NCI-H1048 (cell line): ENCODE measurements around the gene RNF224.

ENCODE experiments used
- DNase-seq: peaks from one replicate; lab custom pipeline; 2025; lab: John Stamatoyannopoulos, UW

The RNF224 gene

DNA sequence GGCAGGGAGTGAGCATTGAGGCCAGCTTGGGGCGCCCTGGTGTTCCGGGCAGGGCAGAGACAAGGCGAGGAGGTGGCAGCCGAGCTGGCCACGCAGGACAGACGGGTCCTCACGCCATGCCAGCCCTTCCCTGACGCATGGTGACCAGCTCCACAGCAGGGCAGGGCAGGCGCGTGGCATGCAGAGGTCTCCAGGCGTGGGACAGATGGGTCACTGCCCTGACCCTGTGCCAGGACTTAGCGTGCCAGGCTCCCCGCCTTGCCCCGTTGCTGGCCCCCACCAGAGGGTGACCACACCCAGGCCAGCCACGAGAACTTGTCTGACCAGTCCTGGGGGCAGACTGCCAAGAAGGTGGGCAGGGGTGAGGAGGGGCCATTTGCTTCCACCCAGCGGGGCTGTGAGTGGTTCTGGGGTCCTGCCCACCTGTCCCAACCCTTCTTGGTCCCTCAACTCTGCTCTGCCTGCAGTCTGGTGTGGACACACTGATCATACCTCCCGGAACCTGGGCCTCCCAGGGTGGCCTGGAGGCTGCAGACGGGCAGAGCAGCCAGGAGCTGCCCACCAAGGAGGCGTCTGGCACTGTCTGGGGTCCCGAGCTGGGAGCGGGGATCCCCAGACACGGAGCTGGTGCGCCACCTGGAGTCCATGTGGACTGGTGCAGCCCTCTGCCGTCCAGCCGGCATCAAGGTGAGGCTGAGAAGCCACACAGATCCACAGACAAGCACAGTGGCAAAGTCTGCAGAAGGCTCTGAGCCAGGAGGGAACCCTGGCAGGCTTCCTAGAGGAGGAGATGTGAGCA lies at the start of gene RNF224:
Gene RNF224 (plus strand): TSS at position 449 of the 799 bp plus-strand sequence. CDS start 834 bp downstream, outside the sequence.
- no peak for DNase-seq

DNA sequence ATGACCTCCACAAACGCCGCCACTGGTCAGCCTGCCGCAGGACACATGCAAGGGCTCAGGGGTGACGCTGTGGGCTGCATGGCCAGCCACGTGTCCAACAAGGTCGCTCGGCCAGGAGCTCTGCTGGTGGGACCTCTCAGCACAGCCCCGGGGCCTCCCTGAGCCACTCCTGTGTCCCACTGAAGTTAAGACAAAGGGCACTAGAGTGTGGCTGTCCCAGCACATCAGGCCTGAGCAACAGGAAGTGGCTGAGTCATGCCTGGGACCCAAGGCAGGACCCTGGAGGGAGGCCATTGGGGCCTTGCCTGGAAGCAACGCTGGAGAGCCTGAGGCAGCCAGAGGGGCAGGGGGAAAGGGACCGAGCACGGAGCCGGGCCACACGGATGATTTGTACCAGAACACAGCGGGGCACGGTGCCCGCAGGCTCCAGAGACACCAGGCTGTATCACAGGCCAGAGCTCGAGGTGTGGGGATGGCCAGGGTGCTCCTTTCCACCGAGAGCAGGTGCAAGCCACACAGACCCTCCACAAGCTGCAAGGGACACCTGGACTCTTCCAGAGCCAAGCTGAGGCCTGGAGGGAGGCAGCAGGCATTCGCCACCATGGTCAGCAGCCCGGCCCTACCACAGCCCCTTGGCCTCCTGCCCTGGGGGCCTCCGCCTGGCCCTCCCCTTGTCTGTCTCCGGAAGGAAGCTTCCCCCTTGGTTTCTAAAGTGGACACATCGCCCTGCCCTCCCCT lies 48.9 kb upstream of the RNF224 start:
- DNase-seq, result no peak

DNA sequence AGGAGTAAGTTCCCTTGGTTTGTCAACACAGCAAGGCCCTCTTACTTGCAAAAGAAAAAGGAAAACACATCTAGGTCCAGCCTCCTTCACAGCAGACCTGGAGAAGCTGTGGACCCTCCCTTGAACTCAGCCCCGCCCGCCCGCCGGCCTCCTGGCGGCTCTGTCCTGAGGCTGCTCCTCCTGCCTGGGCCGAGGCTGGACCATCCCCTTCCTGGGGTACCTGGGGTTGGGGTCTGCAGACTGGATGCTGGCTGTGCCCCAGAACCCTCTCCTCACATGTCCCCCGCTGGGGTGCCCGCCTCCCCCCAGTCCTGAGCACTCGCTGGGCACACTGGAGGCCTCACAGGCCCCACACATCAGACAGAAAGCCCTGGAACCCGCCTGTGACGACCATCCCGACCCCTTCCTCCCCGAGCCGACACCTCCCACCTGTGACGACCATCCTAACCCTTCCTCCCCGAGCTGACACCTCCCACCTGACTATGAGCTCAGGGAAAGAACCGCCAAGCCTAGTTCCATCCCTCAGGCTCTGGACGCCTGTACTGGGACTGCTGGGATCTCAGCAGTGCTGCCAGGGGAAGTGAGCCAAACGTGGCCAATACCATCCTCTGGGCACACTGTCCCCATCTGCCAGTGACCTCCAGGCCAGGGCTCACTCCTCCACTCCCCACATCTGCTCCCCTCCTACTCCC lies 48.2 kb upstream of the RNF224 start:
- DNase-seq, result no peak

DNA sequence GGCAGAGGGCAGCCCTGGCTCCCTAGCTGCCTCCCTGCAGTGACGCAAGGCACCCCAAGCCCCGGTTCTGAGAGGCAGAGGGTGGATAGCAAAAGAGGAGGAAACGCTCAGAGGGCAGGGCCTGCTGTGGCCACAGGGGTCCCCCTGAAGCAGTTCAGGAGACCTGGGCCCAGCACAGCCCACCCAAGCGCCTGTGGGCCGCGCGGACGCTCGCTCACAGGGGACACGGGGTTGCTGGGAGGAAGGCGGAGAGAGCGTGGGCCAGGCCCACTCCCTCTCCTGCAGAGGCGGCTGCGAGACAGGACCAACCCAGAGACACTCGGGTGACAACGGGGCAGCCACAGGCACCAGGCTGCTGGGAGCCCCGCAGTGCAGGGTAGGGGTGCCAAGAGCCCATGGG lies 47.5 kb upstream of the RNF224 start:
- no peak for DNase-seq

DNA sequence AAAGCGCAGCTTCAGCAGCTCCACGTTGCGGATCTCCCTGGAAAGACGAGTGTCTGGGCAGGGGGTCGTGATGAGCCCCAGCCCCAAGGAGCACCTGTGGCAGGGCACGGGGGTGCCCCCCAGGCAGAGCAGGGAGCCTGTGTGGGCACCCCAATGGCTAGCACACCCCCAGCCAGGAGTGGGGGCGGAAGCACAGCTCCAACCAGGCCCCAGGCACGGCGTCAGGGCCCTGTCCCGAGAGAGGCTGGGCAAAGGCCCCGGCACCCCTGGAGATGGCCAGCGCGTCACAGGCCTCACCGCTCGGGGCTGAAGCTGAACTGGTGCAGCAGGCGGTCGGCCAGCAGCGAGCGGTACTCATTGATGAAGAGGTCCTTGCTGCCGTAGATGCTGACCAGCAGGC lies 46.8 kb upstream of the RNF224 start:
- no peak for DNase-seq

DNA sequence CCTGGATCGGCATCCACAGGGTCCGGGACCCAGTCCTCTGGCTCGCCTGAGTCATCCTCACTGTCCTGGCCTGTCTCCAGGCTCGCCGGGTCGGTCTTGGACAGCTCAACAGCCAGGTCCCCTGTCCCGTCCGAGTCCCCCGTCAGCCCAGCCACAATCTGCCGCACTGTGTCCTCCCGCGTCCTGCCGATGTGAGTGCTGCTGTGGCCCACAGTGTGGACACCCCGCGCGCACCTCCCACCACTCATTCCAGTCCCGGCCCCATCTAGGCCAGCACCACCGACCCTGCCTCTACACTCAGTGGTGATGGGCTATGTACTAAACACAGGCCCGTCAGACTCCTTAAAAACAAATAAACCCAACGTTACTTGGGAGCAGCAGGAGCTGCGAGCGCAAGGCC lies 45.6 kb upstream of the RNF224 start:
- no peak for DNase-seq

DNA sequence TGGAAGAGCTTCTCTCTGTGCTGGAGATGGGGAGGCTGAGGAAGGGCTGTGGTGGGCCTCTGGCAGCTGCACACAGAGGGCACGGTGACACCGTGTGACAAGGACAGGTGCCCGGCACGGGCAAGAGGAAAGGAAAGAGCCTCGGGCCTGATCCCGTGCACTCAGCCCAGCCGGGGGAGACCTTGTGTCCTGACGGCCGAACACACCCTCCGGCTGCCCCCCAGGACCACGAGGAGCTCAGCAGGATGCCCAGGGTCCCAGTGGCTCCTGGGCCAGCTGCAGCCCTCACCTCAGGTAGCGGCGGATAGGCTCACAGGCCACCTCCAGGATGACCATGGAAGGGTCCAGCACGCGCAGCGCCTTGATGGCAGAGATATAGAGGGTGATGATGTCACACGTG lies 44.5 kb upstream of the RNF224 start:
- DNase-seq, result no peak

DNA sequence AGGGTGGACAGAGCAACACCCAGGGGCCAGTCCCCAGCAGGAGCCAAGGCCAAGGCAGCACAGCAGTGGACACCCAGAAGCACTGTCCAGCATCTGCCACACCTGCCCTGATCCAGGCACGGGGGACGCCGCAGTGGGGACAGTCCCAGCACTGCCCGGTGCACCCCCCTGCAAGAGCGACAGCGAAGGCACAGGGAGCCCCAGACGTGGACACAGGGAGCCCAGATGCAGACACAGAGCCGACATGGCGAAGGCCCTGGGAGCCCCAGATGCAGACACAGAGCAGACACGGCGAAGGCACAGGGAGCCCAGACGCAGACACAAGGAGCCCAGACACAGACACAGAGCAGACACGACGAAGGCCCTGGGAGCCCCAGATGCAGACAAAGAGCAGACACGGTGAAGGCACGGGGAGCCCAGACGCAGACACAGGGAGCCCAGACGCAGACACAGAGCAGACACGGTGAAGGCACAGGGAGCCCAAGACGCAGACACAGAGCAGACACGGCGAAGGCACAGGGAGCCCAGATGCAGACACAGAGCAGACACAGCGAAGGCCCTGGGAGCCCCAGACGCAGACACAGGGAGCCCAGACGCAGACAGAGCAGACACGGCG lies 43.2 kb upstream of the RNF224 start:
- no peak for DNase-seq

DNA sequence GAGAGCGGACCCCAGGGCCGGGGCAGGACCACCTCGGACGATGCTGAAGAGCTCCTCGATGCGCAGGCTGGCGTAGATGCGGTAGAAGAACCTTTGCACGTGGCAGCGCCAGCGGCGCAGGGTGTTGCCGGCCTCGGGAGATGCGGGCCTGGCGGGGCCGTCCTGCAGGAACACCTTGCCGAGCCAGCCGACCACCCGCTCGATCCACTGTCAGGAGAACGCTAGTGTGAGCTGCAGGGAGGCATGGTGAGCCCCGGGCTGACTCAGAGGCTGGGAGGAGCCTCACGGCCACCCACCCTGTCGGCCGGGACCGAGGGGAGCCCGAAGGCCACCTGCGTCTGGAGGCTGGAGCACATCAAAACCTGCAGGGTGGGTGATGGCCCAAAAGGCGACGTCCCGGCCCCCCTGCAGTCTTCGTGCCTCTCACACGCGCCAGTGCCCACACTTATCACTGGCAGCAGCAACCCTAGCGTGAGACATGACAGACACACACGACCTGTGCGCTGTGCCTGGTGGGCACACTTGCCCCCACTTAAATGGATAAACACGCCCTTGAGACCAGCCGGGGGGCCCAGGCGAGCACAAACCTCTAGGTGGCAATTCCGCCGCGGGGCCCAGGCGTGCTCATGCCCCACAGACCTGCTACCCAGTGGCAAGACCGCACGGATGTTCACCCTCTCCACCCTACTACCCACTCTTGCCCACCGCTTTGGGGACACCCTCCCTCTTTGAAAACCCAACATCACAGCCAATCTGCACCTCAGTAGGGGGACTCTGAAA lies 42.2 kb upstream of the RNF224 start:
- DNase-seq, result no peak

DNA sequence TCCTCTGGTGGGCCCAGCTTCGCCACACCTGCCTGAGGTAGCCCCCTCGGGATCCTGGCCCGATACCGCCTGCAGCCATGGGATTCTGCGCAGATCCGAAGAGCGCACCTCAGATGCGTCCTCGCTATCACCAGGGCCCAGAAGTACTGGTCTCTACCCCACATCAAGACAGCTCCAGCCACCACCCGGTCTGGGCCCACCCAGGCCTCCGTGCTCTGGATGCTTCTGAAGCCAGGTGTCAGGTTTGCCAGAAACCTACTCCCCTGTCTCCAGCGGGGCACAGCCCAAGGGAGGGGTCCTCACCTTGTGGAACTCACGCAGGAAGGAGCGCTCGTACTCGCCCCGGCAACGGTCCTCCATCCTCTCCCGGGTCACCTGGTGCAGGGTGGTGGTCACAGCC lies 41.4 kb upstream of the RNF224 start:
- no peak for DNase-seq

DNA sequence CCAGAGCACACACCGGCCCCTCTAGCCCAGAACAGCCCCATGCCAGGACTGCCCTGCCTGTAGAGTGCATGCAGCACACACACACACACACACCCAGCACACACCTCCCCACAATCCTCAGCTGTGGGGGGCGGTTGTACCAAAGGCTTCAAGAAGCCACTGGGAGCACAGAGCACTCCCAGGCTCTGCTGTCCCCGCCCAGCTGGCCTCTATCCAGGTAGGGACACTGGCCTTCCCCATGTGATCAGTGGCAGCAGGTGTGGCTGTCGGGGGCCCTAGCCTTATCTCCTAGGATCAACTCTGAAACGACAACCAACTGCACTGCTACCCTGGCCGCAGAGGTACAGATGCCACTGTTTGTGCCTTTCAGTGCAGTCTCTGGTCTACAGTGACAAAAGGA lies 40.9 kb upstream of the RNF224 start:
- DNase-seq, result no peak

DNA sequence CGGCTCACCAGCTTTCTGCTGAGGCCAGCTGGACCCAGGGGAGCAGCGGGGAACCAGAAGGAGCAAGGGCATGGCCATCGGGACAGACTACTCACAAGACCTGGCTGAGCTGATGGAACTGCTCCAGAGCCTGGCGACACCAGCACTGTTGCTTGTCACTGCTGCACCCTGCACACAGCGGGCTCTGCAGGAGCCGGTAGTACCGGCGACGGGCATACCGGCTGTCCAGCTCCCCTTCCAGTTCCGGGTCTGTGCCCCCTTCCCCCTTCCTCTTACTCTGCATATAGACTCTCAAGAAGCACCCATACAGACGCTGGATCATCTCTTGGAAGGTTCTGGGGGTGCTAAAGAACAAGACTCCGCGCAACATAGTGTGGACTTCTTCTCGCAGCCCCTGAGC lies 39.9 kb upstream of the RNF224 start:
- no peak for DNase-seq

DNA sequence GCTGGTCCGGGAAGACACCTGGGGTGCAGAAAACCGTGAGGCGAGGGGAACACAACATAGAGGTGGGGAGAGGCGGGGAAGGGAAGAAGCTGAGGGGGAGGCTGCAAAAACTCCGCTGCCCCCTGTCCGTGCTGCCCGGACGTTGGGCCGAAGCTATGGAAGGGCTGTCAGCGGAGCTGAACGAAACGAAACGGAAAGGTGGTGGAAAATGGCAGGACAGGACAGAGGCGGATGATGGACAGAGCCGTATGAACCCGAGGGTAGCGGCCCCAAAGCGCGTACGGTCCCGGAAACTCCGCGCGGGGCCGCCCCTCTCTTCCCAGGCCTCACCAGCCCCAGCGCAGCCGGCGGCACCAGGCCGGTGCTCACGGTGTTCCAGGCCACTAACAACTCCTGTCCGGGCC lies 39.2 kb upstream of the RNF224 start:
- DNase-seq, result no peak

DNA sequence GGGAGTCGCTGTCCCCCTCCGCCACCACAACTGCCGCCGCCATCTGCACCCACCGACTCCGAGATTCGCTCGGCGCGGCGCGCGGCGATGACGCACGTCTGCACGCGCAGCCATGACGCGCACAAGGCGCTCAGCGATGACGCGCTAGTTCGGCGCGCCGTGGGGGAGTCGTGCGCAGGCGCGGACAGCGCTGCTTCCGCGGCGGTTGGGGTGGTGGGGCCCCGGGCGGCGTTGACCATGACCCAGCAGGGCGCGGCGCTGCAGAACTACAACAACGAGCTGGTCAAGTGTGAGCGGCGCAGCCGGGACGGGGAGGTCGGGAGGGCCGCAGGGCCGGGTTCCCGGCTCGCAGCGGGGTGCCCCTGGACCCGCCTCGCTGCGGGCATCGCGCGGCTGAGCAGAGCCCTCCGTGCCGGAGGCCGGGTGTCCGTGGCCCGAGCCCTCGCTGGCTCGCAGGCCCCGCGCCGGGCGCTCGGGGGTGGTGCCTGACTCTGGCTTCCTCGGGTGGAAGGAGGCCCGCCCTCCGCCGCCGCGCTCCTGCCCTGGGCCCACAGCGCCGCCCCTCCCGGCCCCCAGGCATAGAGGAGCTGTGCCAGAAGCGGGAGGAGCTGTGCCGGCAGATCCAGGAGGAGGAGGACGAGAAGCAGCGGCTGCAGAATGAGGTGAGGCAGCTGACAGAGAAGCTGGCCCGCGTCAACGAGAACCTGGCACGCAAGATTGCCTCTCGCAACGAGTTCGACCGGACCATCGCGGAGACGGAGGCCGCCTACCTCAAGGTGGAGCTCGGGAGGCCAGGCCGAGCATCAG lies 38.6 kb upstream of the RNF224 start, which contains the start of the genes ANAPC2 and SSNA1:
Gene ANAPC2 (minus strand): TSS at position 71 of the 807 bp plus-strand sequence. CDS start 28 bp downstream, at position 43.
Gene SSNA1 (plus strand): TSS at position 187 of the 807 bp plus-strand sequence. CDS start 51 bp downstream, at position 238.
- DNase-seq, result peak; percentile 83

DNA sequence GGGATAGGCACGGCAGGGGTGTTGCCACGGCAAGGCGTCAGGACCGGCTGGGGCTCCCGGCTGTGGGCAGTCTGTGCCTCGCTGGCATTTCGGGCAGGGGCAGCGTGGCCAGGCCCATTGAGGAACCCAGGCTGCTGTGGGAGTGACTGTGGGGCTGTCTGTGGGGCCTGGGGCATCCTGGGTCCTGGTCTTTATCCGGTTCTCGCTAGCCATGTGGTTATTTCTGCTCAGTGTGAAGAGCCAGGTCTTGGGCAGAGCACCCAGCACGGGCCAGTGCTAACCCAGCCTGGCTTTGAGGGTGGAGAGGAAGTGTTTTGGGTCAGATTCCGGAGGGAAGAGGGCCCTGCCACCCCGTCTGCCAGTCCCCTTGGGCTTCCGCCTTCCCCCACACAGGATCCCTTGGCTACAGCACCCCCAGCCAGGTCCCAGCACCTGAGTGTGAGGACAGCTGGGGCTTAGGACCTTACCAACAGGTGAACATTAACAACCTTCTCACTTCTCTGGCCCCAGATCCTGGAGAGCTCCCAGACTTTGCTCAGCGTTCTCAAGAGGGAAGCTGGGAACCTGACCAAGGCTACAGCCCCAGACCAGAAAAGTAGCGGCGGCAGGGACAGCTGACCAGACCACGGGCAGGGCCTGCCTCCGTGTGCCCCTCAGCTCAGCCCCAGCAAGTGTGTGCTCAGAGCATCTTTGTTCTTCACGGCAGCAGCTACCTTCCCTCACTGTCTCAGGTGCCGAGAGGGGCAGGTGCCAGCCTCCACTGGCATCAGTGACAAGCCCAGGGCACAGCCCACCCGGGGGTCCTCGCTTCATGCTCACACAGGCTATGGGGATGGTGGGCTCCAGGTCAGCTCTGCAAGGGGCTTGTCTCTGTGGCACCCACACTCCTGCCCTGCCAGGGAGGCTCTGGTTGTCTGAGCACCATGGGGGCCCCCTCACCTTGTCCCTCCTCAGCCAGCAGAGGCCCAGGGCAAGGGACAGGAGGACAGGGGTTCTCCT lies 37.7 kb upstream of the RNF224 start:
- DNase-seq, result no peak

DNA sequence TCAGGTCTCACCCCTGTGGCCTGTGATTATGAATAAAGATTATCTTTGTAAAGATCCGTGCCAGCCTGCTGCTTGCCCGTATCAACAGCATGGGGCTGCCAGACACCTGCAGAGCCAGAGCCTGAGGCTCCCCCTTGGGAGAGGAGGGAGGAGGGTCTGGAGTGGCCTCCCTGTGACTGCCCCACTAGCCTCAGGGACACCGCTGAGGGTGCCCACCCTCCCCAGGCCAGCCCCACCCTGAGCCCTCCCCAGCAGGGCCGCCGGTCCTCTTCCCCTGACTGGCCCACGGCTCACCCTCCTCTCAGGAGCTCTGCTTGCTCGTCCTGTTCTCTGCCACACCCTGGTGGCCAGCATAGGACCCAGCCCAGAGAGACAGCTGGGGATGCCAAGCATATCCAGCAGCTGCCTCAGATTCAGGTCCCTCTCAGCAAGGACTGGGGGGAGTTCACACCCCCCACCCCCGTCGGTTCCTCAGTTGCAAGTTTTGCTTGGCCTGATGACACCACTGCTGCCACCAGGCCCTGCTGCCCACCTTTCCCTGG lies 36.9 kb upstream of the RNF224 start:
- no peak for DNase-seq

DNA sequence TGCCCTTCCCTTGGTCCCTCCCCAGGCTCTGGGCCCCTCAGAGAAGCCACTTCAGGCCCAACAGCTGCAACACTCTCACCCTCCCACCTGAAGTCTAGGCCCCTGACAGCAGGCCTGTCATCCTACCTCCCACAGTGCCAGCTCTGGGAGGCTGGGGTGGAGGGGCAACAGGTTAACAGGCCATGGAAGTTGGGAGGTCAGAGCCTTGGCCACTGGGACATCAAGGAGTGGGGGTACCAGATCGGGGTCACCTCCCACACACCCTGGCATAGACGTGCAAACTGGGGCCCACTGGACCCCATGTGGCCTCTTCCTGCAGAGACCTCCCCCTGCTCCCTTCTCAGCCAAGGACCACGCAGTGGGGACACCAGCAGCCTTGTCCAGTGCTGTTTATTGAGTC lies 36.1 kb upstream of the RNF224 start:
- DNase-seq, result no peak

DNA sequence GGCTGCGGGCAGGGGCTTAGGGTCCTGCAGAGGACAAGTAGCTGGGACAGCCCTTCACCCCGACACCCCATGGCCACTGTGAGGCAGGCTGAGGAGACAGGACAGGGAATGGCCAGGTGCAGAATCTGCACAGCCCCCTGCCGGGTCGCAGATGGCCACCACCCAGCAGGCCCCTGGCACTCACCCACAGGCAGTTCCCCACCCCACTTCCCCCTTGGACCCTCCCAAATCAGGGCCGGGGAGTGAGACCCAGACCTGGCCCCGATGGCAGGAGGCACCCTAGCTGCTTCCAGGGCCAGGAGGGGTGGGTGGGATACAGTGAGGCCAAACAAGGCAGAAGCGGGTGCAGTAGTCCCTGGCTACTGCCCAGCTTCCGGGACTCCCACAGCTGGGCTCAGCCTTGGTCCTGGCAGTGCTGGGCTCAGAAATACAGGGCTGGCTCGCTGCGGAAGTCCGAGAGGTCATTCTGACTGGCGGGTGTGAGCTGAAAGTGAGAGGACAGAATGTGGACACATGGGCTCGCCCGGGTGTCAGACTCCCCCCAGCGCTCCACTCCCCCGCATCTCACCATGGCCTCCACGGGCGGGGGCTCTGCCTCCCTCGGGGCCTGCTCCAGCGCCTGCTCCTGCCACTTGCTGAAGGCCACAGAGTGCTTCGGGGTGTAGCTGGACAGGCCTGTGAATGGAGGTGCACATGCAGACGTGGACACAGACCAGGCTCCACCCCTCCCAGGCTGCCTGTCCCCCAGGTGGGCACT lies 35.4 kb upstream of the RNF224 start:
- no peak for DNase-seq
